GM12878 (cell line): Measurements from ENCODE around the gene ESCO1. TPM values are rescaled to one million over a fixed set of nuclear protein-coding genes. Genes with fewer than 3 reads are reported as not detected.

Source experiments
- ATAC-seq: fragments of 200-7000 bp; cut with Tn5 transposase; 3 replicates; pipeline ENCODE4 v1.9.1; 2020; ENCODE audit warnings: mild to moderate bottlenecking, moderate library complexity
- BruUV-seq: library from RNA; stranded (reverse); fragments of 400-500 nt; replicated peaks from 2 replicates; lab custom pipeline; 2021; lab: Mats Ljungman, UMichigan
- CTCF ChIA-PET: fragments of 300-600 bp; sonication (Branson Sonifier 250); formaldehyde crosslinking; extraction: SDS; loops from one replicate; lab custom pipeline; 2021; ENCODE audit warnings: inconsistent platforms; lab: Yijun Ruan, JAX
- POLR2A ChIA-PET: fragments of 350-600 bp; formaldehyde crosslinking; extraction: SDS; loops from one replicate; lab custom pipeline; 2021; ENCODE audit warnings: inconsistent platforms; lab: Charles Lee
- RAD21 ChIA-PET: fragments of 300-600 bp; sonication (Branson Sonifier 250); formaldehyde crosslinking; loops from one replicate; lab custom pipeline; 2023; ENCODE audit warnings: antibody characterized with exemption; ENCODE audit not compliant: unreplicated experiment; lab: Charles Lee
- SMC1A ChIA-PET: fragments of 300-600 bp; sonication (Branson Sonifier 250); formaldehyde crosslinking; loops from one replicate; lab custom pipeline; 2023; ENCODE audit not compliant: unreplicated experiment, uncharacterized antibody; lab: Charles Lee
- DNase-seq: peaks from one replicate; pipeline ENCODE4 v3.0.0-alpha.2; 2011; ENCODE audit warnings: low read depth, low spot score
- FAIRE-seq: peaks from 3 replicates; lab custom pipeline; 2011; peaks lifted over from hg19 to GRCh38; lab: Jason Lieb, UNC
- H2AFZ ChIP-seq: 2 replicates; pipeline ENCODE4 v1.6.0; 2011; ENCODE audit warnings: low read depth, low read length, control low read depth; ENCODE audit not compliant: control insufficient read depth
- H3K27ac ChIP-seq: 2 replicates; pipeline ENCODE4 v1.5.1; 2011; ENCODE audit warnings: control low read depth; ENCODE audit not compliant: control insufficient read depth, insufficient read depth
- H3K27me3 ChIP-seq, 2 experiments: replicated peaks in 1 of 2; 2 replicates each; pipeline versions ENCODE4 v1.6.0 to v1.6.1; 2011; ENCODE audit warnings: low read length in 1 of 2; ENCODE audit not compliant: control insufficient read depth in 2 of 2, insufficient read depth in 2 of 2
- H3K36me3 ChIP-seq, 2 experiments: 2 replicates each; pipeline ENCODE4 v1.5.1; 2011; ENCODE audit warnings: low read length in 1 of 2; ENCODE audit not compliant: control insufficient read depth in 2 of 2, insufficient read depth in 2 of 2
- H3K4me1 ChIP-seq: 2 replicates; pipeline ENCODE4 v1.6.1; 2011; ENCODE audit warnings: mild to moderate bottlenecking, low read length, moderate library complexity, mixed read lengths; ENCODE audit not compliant: control insufficient read depth, insufficient read depth
- H3K4me2 ChIP-seq: 2 replicates; pipeline ENCODE4 v1.6.0; 2011; ENCODE audit warnings: control low read depth; ENCODE audit not compliant: control insufficient read depth, insufficient read depth
- H3K4me3 ChIP-seq: fragments of 200-600 bp; sonication (generic); 2 replicates; pipeline ENCODE4 v1.5.1; 2016
- H3K79me2 ChIP-seq: 2 replicates; pipeline ENCODE4 v1.6.0; 2011; ENCODE audit warnings: low read length; ENCODE audit not compliant: control insufficient read depth, insufficient read depth
- H3K9ac ChIP-seq: 2 replicates; pipeline ENCODE4 v1.8.0; 2011; ENCODE audit warnings: low read length, control low read depth, mixed read lengths; ENCODE audit not compliant: control insufficient read depth, insufficient read depth
- H3K9me3 ChIP-seq: replicated peaks from 3 replicates; pipeline ENCODE4 v1.5.1; 2011; ENCODE audit warnings: mild to moderate bottlenecking, low read length; ENCODE audit not compliant: control insufficient read depth, insufficient read depth
- H4K20me1 ChIP-seq: 2 replicates; pipeline ENCODE4 v1.6.0; 2011; ENCODE audit not compliant: control insufficient read depth, insufficient read depth
- CREM ChIP-seq: IDR thresholded peaks from 2 replicates; pipeline ENCODE4 v1.6.1; 2014; ENCODE audit warnings: antibody characterized with exemption, low read depth
- EGR1 ChIP-seq, 2 experiments: IDR thresholded peaks; 1 replicate in 1 of 2; 2 replicates in 1 of 2; pipeline ENCODE4 v1.6.1; 2011 to 2012; ENCODE audit warnings: low read depth in 2 of 2, low read length in 2 of 2, borderline replicate concordance in 1 of 2, mild to moderate bottlenecking in 1 of 2, moderate library complexity in 1 of 2
- MYB ChIP-seq: fragments of 150-350 bp; IDR thresholded peaks from 2 replicates; pipeline ENCODE4 v1.6.1; 2014; ENCODE audit warnings: mild to moderate bottlenecking, low read depth, low read length, borderline replicate concordance
- TCF7 ChIP-seq: IDR thresholded peaks from 2 replicates; pipeline ENCODE4 v1.6.1; 2014; ENCODE audit warnings: antibody characterized with exemption, borderline replicate concordance
- ZBTB4 ChIP-seq: fragments of 450-650 bp; formaldehyde crosslinking; IDR thresholded peaks from 2 replicates; pipeline ENCODE4 v1.4.0; 2022; ENCODE audit warnings: mild to moderate bottlenecking, moderate library complexity
- WGBS: methylation state at CpG from one replicate; pipeline ENCODE4 v1.1.6; 2016; ENCODE audit warnings: low lambda C conversion rate; ENCODE audit not compliant: insufficient replicate concordance, insufficient coverage; ENCODE audit errors: missing lambda C conversion rate; 5-methylcytosine and 5-hydroxymethylcytosine counted together
- in situ Hi-C: fragments of 300-500 bp; cut with MboI; formaldehyde crosslinking; loops from 9 replicates; pipeline ENCODE4 v1.14.3; 2018; ENCODE audit warnings: mixed read lengths
- intact Hi-C: fragments of 100-400 bp; cut with micrococcal nuclease; formaldehyde crosslinking; loops from one replicate; pipeline ENCODE4 v1.14.2; 2022; ENCODE audit not compliant: unreplicated experiment
- polyA plus RNA-seq, 11 experiments: library from polyadenylated mRNA; depleted of rRNA in 4 of 11; unstranded in 6 of 11; stranded (reverse) in 5 of 11; fragments of >200 nt; fragmentation: Nextera tagmentation in 4 of 11; fragmentation: Illumina TruSeq in 1 of 11; extraction: Ambion mirVana in 4 of 11; extraction: Trizol in 1 of 11; gene quantifications; 1 replicate in 1 of 11; 2 replicates in 10 of 11; pipeline versions ENCODE4 v1.2.1 to v1.2.3, GENCODE V29; 2011 to 2016; ENCODE audit warnings: inconsistent platforms in 2 of 11, missing spikeins in 2 of 11, low read depth in 1 of 11
- total RNA-seq, 4 experiments: library from RNA; depleted of rRNA in 3 of 4; stranded (reverse); fragments of >200 nt in 3 of 4; fragmentation: Illumina TruSeq in 1 of 4; extraction: Trizol in 1 of 4; gene quantifications; 2 replicates each; pipeline versions ENCODE4 v1.2.1 to v1.2.3, GENCODE V29; 2013 to 2021
- TF ChIP-seq, protein P1 (sequence below): fragments of 450-650 bp; formaldehyde crosslinking; IDR thresholded peaks from 2 replicates; pipeline ENCODE4 v1.5.0; 2022; ENCODE audit warnings: mild to moderate bottlenecking, missing genetic modification characterization

The ESCO1 gene
- total and polyA plus RNA-seq, 10 of the 15 experiments (the other 5 are each of a cell fraction or from before 2014, with no cell fraction given), result 8.6 to 22.4 (median 12.4) TPM

GRCh38 chr18:21490748-21491147, 109.8 kb downstream of the ESCO1 start:
- ATAC-seq (no peak), DNase-seq (no peak), FAIRE-seq (no peak)
- ChIA-PET RAD21 (interaction anchor here (1.4 kb wide), 1 partner anchor 360 kb away, joined by 3 read pairs; no protein-coding TSS in a partner anchor), SMC1A (no interaction called here), CTCF (interaction anchor here (0.6 to 3.4 kb wide), 6 partner anchors 9 to 526 kb away, joined by 3 to 16 read pairs (median 6); no protein-coding TSS in a partner anchor)
- Histone ChIP-seq H3K36me3 (no peaks in the 10 kb centered on the region), H3K4me1 (no peaks in the 10 kb centered on the region), H4K20me1 (no peaks in the 10 kb centered on the region), H3K9ac (no peak overlapping the region), H3K79me2 (no peaks in the 10 kb centered on the region), H3K27ac (no peak overlapping the region)
- in situ Hi-C loops (loop anchor here (5.0 to 10.0 kb wide), 2 partner anchors 467 to 1214 kb away; no protein-coding TSS in a partner anchor), intact Hi-C loops (loop anchor here (1.0 to 10.0 kb wide), 2 partner anchors 56 to 466 kb away; no protein-coding TSS in a partner anchor)
- TF ChIP-seq, protein P1, sequence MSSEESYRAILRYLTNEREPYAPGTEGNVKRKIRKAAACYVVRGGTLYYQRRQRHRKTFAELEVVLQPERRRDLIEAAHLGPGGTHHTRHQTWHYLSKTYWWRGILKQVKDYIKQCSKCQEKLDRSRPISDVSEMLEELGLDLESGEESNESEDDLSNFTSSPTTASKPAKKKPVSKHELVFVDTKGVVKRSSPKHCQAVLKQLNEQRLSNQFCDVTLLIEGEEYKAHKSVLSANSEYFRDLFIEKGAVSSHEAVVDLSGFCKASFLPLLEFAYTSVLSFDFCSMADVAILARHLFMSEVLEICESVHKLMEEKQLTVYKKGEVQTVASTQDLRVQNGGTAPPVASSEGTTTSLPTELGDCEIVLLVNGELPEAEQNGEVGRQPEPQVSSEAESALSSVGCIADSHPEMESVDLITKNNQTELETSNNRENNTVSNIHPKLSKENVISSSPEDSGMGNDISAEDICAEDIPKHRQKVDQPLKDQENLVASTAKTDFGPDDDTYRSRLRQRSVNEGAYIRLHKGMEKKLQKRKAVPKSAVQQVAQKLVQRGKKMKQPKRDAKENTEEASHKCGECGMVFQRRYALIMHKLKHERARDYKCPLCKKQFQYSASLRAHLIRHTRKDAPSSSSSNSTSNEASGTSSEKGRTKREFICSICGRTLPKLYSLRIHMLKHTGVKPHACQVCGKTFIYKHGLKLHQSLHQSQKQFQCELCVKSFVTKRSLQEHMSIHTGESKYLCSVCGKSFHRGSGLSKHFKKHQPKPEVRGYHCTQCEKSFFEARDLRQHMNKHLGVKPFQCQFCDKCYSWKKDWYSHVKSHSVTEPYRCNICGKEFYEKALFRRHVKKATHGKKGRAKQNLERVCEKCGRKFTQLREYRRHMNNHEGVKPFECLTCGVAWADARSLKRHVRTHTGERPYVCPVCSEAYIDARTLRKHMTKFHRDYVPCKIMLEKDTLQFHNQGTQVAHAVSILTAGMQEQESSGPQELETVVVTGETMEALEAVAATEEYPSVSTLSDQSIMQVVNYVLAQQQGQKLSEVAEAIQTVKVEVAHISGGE (CRISPR knock-in tag), result no peak
- no peak for TF ChIP-seq CREM
- no peak for TF ChIP-seq EGR1 (IDR thresholded peaks at IDR 0.05; ENCODE audit: borderline replicate concordance in 1 of 2, low read depth in 2 of 2, low read length in 2 of 2)
- no peak for TF ChIP-seq TCF7
- TF ChIP-seq ZBTB4 (CRISPR knock-in tag), result no peak
- TF ChIP-seq MYB, result no peak
- TF ChIP-seq, all 136 proteins: peak for 0
- POLR2A ChIA-PET, result no interaction called here
- no peak overlapping the region for H3K4me2 ChIP-seq
- H3K9me3 ChIP-seq, result no peaks in the 10 kb centered on the region
- no peak overlapping the region for H3K4me3 ChIP-seq
- H3K27me3 ChIP-seq, result no peaks in the 10 kb centered on the region
- H2AFZ ChIP-seq, result no peak overlapping the region
- WGBS, result 25% methylated on average over 4 of the region's 4 CpGs
- BruUV-seq, result no TSS peak
